HG03108 (cell line): Measurements from ENCODE around the gene EFNA5.
"Not testable (repeated sequence)": the region's sequence is repeated elsewhere in the genome, so short reads cannot be mapped to it uniquely, and the experiment has no call there.

ENCODE experiments used
- ATAC-seq: cut with Tn5 transposase; IDR thresholded peaks from one replicate; pipeline ENCODE4 v1.9.1; 2021; ENCODE audit warnings: moderate library complexity; ENCODE audit not compliant: unreplicated experiment

Gene EFNA5

GRCh38 chr5:107466233-107466769 is 204.4 kb downstream of the EFNA5 start:
- no peak for ATAC-seq

- no peak for ATAC-seq
Measured at GRCh38 chr5:107464876-107465275, 205.9 kb downstream of the EFNA5 start.

GRCh38 chr5:107464416-107464815 is 206.3 kb downstream of the EFNA5 start:
- ATAC-seq, result no peak

GRCh38 chr5:107463731-107464130 is 207.0 kb downstream of the EFNA5 start:
- ATAC-seq, result no peak

- no peak for ATAC-seq
Measured at GRCh38 chr5:107461770-107462169, 209.0 kb downstream of the EFNA5 start.

GRCh38 chr5:107460789-107461188 is 209.9 kb downstream of the EFNA5 start:
- no peak for ATAC-seq

GRCh38 chr5:107459605-107460004 is 211.1 kb downstream of the EFNA5 start:
- no peak for ATAC-seq

GRCh38 chr5:107458322-107458721 is 212.4 kb downstream of the EFNA5 start:
- no peak for ATAC-seq

- ATAC-seq, result no peak
Measured at GRCh38 chr5:107457881-107458280, 212.9 kb downstream of the EFNA5 start.

GRCh38 chr5:107457138-107457537 is 213.6 kb downstream of the EFNA5 start:
- ATAC-seq, result no peak

GRCh38 chr5:107456281-107456715 is 214.4 kb downstream of the EFNA5 start:
- peak; percentile 64 for ATAC-seq

GRCh38 chr5:107455111-107455544 is 215.6 kb downstream of the EFNA5 start:
- no peak for ATAC-seq

GRCh38 chr5:107451827-107452226 is 218.9 kb downstream of the EFNA5 start:
- not testable (repeated sequence) for ATAC-seq

GRCh38 chr5:107451028-107451427 is 219.7 kb downstream of the EFNA5 start:
- ATAC-seq, result no peak

GRCh38 chr5:107450531-107450930 is 220.2 kb downstream of the EFNA5 start:
- no peak for ATAC-seq

- ATAC-seq, result no peak
Measured at GRCh38 chr5:107449369-107449768, 221.4 kb downstream of the EFNA5 start.

- ATAC-seq, result no peak
Measured at GRCh38 chr5:107447587-107447986, 223.2 kb downstream of the EFNA5 start.

- no peak for ATAC-seq
Measured at GRCh38 chr5:107446972-107447371, 223.8 kb downstream of the EFNA5 start.

- no peak for ATAC-seq
Measured at GRCh38 chr5:107444300-107444699, 226.4 kb downstream of the EFNA5 start.

GRCh38 chr5:107443897-107444296 is 226.8 kb downstream of the EFNA5 start:
- ATAC-seq, result no peak

GRCh38 chr5:107442452-107442851 is 228.3 kb downstream of the EFNA5 start:
- ATAC-seq, result no peak

GRCh38 chr5:107439832-107440231 is 230.9 kb downstream of the EFNA5 start:
- no peak for ATAC-seq

GRCh38 chr5:107437986-107438510 is 232.7 kb downstream of the EFNA5 start:
- no peak for ATAC-seq
